Breast epithelium (tissue), 3 donors: Measurements from ENCODE around the gene SLC12A7.

ENCODE experiments used
- POLR2A ChIP-seq: fragments of 450-650 bp; IDR thresholded peaks from one replicate; pipeline ENCODE4 v1.6.1; 2016; ENCODE audit warnings: antibody characterized with exemption, mild to moderate bottlenecking, moderate library complexity
- POLR2AphosphoS5 ChIP-seq, 3 donors: sonication (generic); formaldehyde crosslinking; IDR thresholded peaks; one replicate each; pipeline ENCODE4 v1.6.1; 2017; ENCODE audit warnings: antibody characterized with exemption in 3 of 3
- TF ChIP-seq, protein P1 (sequence below), 3 donors: fragments of 450-650 bp; IDR thresholded peaks; one replicate each; pipeline ENCODE4 v1.5.1; 2016 to 2017; ENCODE audit warnings: antibody characterized with exemption in 3 of 3, mild to moderate bottlenecking in 3 of 3, moderate library complexity in 3 of 3

DNA sequence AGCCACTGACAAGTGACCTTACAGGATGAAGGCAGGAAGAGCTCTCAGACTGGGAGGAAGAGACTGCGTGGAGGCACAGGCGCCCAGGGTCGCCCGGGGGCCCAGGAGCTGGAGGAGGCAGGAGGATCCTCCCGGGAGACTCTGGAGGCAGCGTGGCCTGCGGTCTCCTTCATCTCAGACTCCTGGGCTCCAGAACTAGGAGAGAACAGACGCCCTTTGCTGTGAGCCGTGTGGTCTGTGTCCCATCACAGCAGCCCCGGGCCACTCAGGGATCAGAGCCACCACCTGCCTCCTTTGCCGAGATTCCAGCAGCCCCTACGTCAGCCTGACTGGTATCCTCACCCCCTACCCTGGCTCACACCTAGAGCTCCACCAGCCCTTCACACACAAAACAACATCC, 45.2 kb downstream of the SLC12A7 start:
- TF ChIP-seq, protein P1, sequence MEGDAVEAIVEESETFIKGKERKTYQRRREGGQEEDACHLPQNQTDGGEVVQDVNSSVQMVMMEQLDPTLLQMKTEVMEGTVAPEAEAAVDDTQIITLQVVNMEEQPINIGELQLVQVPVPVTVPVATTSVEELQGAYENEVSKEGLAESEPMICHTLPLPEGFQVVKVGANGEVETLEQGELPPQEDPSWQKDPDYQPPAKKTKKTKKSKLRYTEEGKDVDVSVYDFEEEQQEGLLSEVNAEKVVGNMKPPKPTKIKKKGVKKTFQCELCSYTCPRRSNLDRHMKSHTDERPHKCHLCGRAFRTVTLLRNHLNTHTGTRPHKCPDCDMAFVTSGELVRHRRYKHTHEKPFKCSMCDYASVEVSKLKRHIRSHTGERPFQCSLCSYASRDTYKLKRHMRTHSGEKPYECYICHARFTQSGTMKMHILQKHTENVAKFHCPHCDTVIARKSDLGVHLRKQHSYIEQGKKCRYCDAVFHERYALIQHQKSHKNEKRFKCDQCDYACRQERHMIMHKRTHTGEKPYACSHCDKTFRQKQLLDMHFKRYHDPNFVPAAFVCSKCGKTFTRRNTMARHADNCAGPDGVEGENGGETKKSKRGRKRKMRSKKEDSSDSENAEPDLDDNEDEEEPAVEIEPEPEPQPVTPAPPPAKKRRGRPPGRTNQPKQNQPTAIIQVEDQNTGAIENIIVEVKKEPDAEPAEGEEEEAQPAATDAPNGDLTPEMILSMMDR (IDR thresholded peaks at IDR 0.05): no peak
- TF ChIP-seq POLR2AphosphoS5 (IDR thresholded peaks at IDR 0.05) (no peak), POLR2A (no peak)
